HEK293 (cell line): ENCODE data around the gene ZNHIT2.

ENCODE experiments used
- CTCF ChIA-PET: fragments of 350-600 bp; formaldehyde crosslinking; extraction: SDS; loops from one replicate; lab custom pipeline; 2021; ENCODE audit warnings: antibody characterized with exemption; lab: Yijun Ruan, JAX
- POLR2A ChIA-PET: fragments of 300-600 bp; formaldehyde crosslinking; extraction: SDS; loops from one replicate; lab custom pipeline; 2020; ENCODE audit warnings: antibody characterized with exemption, inconsistent platforms; lab: Yijun Ruan, JAX
- H3K27ac ChIP-seq: fragments of 200-500 bp; sonication (Bioruptor generic); 2 replicates; pipeline ENCODE4 v1.5.1; 2014; ENCODE audit warnings: low read depth, low read length, control low read depth, inconsistent platforms; ENCODE audit errors: extremely low read depth
- H3K36me3 ChIP-seq, 2 experiments: fragments of 200-500 bp in 1 of 2; sonication (Bioruptor generic) in 1 of 2; 1 replicate in 1 of 2; 2 replicates in 1 of 2; pipeline ENCODE4 v1.5.1; 2014 to 2017; ENCODE audit warnings: inconsistent platforms in 2 of 2, low read length in 2 of 2; ENCODE audit not compliant: control insufficient read depth in 2 of 2, insufficient read depth in 1 of 2
- H3K4me1 ChIP-seq: fragments of 200-500 bp; sonication (Bioruptor generic); 2 replicates; pipeline ENCODE4 v1.5.1; 2014; ENCODE audit warnings: mild to moderate bottlenecking, low read length, inconsistent platforms; ENCODE audit not compliant: control insufficient read depth, insufficient read depth
- H3K4me3 ChIP-seq: 2 replicates; pipeline ENCODE4 v1.5.1; 2011; ENCODE audit warnings: low read depth, mild to moderate bottlenecking, control low read depth, low read length, moderate library complexity
- H3K9me3 ChIP-seq: fragments of 200-500 bp; sonication (Bioruptor generic); 2 replicates; pipeline ENCODE4 v1.5.1; 2014; ENCODE audit warnings: low read depth, low read length, inconsistent platforms; ENCODE audit not compliant: control insufficient read depth, insufficient read depth
- KLF1 ChIP-seq: fragments of 450-650 bp; formaldehyde crosslinking; IDR thresholded peaks from 2 replicates; pipeline ENCODE4 v1.5.1; 2016; ENCODE audit warnings: missing biosample characterization, missing genetic modification characterization
- KLF10 ChIP-seq: fragments of 450-650 bp; IDR thresholded peaks from 2 replicates; pipeline ENCODE4 v1.5.1; 2018; ENCODE audit warnings: missing biosample characterization, mild to moderate bottlenecking, missing genetic modification characterization
- KLF17 ChIP-seq: fragments of 450-650 bp; formaldehyde crosslinking; IDR thresholded peaks from 2 replicates; pipeline ENCODE4 v1.5.1; 2016; ENCODE audit warnings: missing biosample characterization, missing genetic modification characterization
- KLF8 ChIP-seq: fragments of 450-650 bp; formaldehyde crosslinking; IDR thresholded peaks from 2 replicates; pipeline ENCODE4 v1.5.1; 2016; ENCODE audit warnings: missing biosample characterization, missing genetic modification characterization
- SCRT1 ChIP-seq: fragments of 450-650 bp; formaldehyde crosslinking; IDR thresholded peaks from 2 replicates; pipeline ENCODE4 v1.5.1; 2016; ENCODE audit warnings: missing biosample characterization, missing genetic modification characterization, borderline replicate concordance
- SCRT2 ChIP-seq: fragments of 450-650 bp; formaldehyde crosslinking; IDR thresholded peaks from 2 replicates; pipeline ENCODE4 v1.5.1; 2016; ENCODE audit warnings: missing biosample characterization, missing genetic modification characterization
- ZFHX2 ChIP-seq: fragments of 450-650 bp; formaldehyde crosslinking; conservative IDR thresholded peaks from 2 replicates; pipeline ENCODE4 v1.5.1; 2016; ENCODE audit warnings: missing biosample characterization, missing genetic modification characterization
- ZNF138 ChIP-seq: fragments of 450-650 bp; formaldehyde crosslinking; IDR thresholded peaks from 2 replicates; pipeline ENCODE4 v1.5.1; 2016; ENCODE audit warnings: missing biosample characterization, missing genetic modification characterization, borderline replicate concordance
- ZNF146 ChIP-seq: fragments of 450-650 bp; formaldehyde crosslinking; IDR thresholded peaks from 2 replicates; pipeline ENCODE4 v1.5.1; 2016; ENCODE audit warnings: missing biosample characterization, missing genetic modification characterization
- ZNF354C ChIP-seq: fragments of 450-650 bp; formaldehyde crosslinking; IDR thresholded peaks from 2 replicates; pipeline ENCODE4 v1.5.1; 2016; ENCODE audit warnings: missing biosample characterization, missing genetic modification characterization, low read depth, borderline replicate concordance
- ZNF37A ChIP-seq: fragments of 450-650 bp; IDR thresholded peaks from 2 replicates; pipeline ENCODE4 v1.5.1; 2018; ENCODE audit warnings: missing biosample characterization, missing genetic modification characterization
- ZNF398 ChIP-seq: fragments of 450-650 bp; formaldehyde crosslinking; IDR thresholded peaks from 2 replicates; pipeline ENCODE4 v1.5.1; 2017; ENCODE audit warnings: missing biosample characterization, missing genetic modification characterization
- ZNF426 ChIP-seq: fragments of 450-650 bp; formaldehyde crosslinking; IDR thresholded peaks from 2 replicates; pipeline ENCODE4 v1.5.1; 2017; ENCODE audit warnings: missing biosample characterization, missing genetic modification characterization, mild to moderate bottlenecking, inconsistent platforms, moderate library complexity
- ZNF596 ChIP-seq: fragments of 450-650 bp; IDR thresholded peaks from 2 replicates; pipeline ENCODE4 v1.5.0; 2018; ENCODE audit warnings: missing biosample characterization, mild to moderate bottlenecking, missing genetic modification characterization, moderate library complexity
- ZNF623 ChIP-seq: fragments of 450-650 bp; formaldehyde crosslinking; IDR thresholded peaks from 2 replicates; pipeline ENCODE4 v1.5.1; 2016; ENCODE audit warnings: missing biosample characterization, missing genetic modification characterization
- ZNF654 ChIP-seq: fragments of 450-650 bp; formaldehyde crosslinking; IDR thresholded peaks from 2 replicates; pipeline ENCODE4 v1.5.1; 2016; ENCODE audit warnings: low read depth, missing biosample characterization, missing genetic modification characterization
- ZNF785 ChIP-seq: fragments of 450-650 bp; formaldehyde crosslinking; IDR thresholded peaks from 2 replicates; pipeline ENCODE4 v1.5.1; 2016; ENCODE audit warnings: missing biosample characterization, missing genetic modification characterization

The ZNHIT2 gene

GRCh38 chr11:65102142-65103095 is 15.1 kb downstream of the ZNHIT2 start (continued):
- TF ChIP-seq KLF10 (tag by site-specific recombination) (no peak), ZNF354C (no peak), KLF1 (tag by site-specific recombination) (peak; percentile 31), KLF17 (tag by site-specific recombination) (peak; percentile 49), ZNF654 (tag by site-specific recombination) (no peak), ZNF37A (tag by site-specific recombination) (no peak), ZNF785 (tag by site-specific recombination) (no peak), ZNF623 (tag by site-specific recombination) (no peak), ZNF398 (tag by site-specific recombination) (no peak)

GRCh38 chr11:65100674-65101350 is 16.7 kb downstream of the ZNHIT2 start:
- Histone ChIP-seq H3K4me1 (peaks cover 23% of the 10 kb centered on the region), H3K27ac (no peak overlapping the region), H3K4me3 (no peak overlapping the region), H3K36me3 (peaks cover 0 to 14% of the 10 kb centered on the region in 2 experiments; a peak in 2 of 3 replicates), H3K9me3 (no peaks in the 10 kb centered on the region)
- CTCF ChIA-PET = interaction anchor here (8.8 kb wide), 1 partner anchor 11 kb away, joined by 110 read pairs; the partner anchor contains the start of gene TM7SF2
- POLR2A ChIA-PET = interaction anchor here (1.2 to 4.1 kb wide), 3 partner anchors 11 to 18 kb away, joined by 3 to 12 read pairs (median 3); partner anchors contain the start of genes CDCA5, TM7SF2 and ZFPL1
- TF ChIP-seq KLF1 (tag by site-specific recombination) (no peak), ZNF596 (tag by site-specific recombination) (no peak), ZNF138 (no peak), ZNF146 (tag by site-specific recombination) (peak; percentile 59), ZNF398 (tag by site-specific recombination) (0 out of 2 replicates have a peak, but pooled peaks have one; percentile 19)

- H3K4me1 ChIP-seq = peaks cover 7% of the 10 kb centered on the region
- ChIA-PET CTCF (interaction anchor here (0.5 to 8.8 kb wide), 5 partner anchors 15 to 218 kb away, joined by 3 to 110 read pairs (median 3); partner anchors contain the start of genes ARL2 and TM7SF2), POLR2A (interaction anchor here (1.2 to 2.6 kb wide), 10 partner anchors 11 to 318 kb away, joined by 4 to 24 read pairs (median 6); partner anchors contain the start of genes ARL2, CDCA5, FAU and MRPL49)
- H3K9me3 ChIP-seq = no peaks in the 10 kb centered on the region
- peaks cover 0 to 8% of the 10 kb centered on the region in 2 experiments; a peak in 2 of 3 replicates for H3K36me3 ChIP-seq
- peak overlapping the region; percentile 61 for H3K4me3 ChIP-seq
- H3K27ac ChIP-seq = no peak overlapping the region
- TF ChIP-seq ZNF426 (tag by site-specific recombination) = no peak
- TF ChIP-seq ZFHX2 (tag by site-specific recombination) = no peak
- no peak for TF ChIP-seq KLF8 (tag by site-specific recombination)
- TF ChIP-seq SCRT1 (tag by site-specific recombination) = peak; percentile 73; the same call in 1 of the 2 replicates
- TF ChIP-seq KLF10 (tag by site-specific recombination) = no peak
- 0 out of 2 replicates have a peak, but pooled peaks have one; percentile 55 for TF ChIP-seq SCRT2 (tag by site-specific recombination)
Measured at GRCh38 chr11:65096926-65097325, 20.6 kb downstream of the ZNHIT2 start.
